ENCODE measurements around the gene IKZF3.

DNA sequence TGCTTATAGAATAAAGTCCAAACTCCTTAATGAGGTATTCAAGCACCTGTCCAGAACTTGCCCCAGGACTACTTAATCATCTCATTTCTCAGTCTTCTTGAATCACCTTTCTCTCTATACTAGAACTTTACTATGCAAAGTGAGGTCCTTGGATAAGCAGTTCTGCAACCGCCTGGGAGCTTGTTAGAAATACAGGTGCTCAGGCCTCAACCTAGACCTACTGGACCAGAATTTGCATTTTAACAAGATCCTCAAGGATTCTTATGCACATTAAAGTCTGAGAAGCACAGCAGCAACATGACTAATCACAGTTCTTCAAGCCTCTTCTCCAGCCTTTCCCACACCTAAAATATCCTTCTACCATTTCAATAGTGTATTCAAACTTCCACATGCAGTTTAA is 64.7 kb downstream of the IKZF3 start:
- TF ChIP-seq, protein P1, sequence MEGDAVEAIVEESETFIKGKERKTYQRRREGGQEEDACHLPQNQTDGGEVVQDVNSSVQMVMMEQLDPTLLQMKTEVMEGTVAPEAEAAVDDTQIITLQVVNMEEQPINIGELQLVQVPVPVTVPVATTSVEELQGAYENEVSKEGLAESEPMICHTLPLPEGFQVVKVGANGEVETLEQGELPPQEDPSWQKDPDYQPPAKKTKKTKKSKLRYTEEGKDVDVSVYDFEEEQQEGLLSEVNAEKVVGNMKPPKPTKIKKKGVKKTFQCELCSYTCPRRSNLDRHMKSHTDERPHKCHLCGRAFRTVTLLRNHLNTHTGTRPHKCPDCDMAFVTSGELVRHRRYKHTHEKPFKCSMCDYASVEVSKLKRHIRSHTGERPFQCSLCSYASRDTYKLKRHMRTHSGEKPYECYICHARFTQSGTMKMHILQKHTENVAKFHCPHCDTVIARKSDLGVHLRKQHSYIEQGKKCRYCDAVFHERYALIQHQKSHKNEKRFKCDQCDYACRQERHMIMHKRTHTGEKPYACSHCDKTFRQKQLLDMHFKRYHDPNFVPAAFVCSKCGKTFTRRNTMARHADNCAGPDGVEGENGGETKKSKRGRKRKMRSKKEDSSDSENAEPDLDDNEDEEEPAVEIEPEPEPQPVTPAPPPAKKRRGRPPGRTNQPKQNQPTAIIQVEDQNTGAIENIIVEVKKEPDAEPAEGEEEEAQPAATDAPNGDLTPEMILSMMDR (IDR thresholded peaks at IDR 0.05; ENCODE audit: borderline replicate concordance, extremely low read depth, low read length, poor library complexity, severe bottlenecking), result no peak
- TF ChIP-seq EZH2 (IDR thresholded peaks at IDR 0.05; ENCODE audit: borderline replicate concordance, low read depth, low read length, severe bottlenecking), result no peak
